Esophagus muscularis mucosa (tissue), 4 donors: ENCODE measurements around the gene FAP. TPM values are rescaled to one million over a fixed set of nuclear protein-coding genes. Genes with fewer than 3 reads are reported as not detected.

Experiments used
- DNase-seq: peaks from one replicate; pipeline ENCODE4 v3.0.0-alpha.2; 2017; ENCODE audit errors: extremely low spot score
- H3K27ac ChIP-seq, 4 donors: fragments of 200-600 bp; sonication (generic); replicated peaks in 1 of 4; 1 replicate in 3 of 4; 2 replicates in 1 of 4; pipeline ENCODE4 v1.5.1; 2016 to 2019; ENCODE audit warnings: mild to moderate bottlenecking in 1 of 4
- H3K27me3 ChIP-seq, 4 donors: fragments of 200-600 bp; sonication (generic); one replicate each; pipeline versions ENCODE4 v1.5.1 to v1.6.0; 2016 to 2019
- H3K36me3 ChIP-seq, 4 donors: fragments of 200-600 bp; sonication (generic); one replicate each; pipeline ENCODE4 v1.5.1; 2016 to 2019
- H3K4me1 ChIP-seq, 4 donors: fragments of 200-600 bp; sonication (generic); one replicate each; pipeline ENCODE4 v1.5.1; 2016 to 2019
- H3K4me3 ChIP-seq, 4 donors: fragments of 200-600 bp; sonication (generic); 1 replicate in 2 of 4; 2 replicates in 2 of 4; pipeline ENCODE4 v1.5.1; 2016 to 2019; ENCODE audit warnings: mild to moderate bottlenecking in 4 of 4, moderate library complexity in 1 of 4
- H3K9me3 ChIP-seq, 4 donors: fragments of 200-600 bp; sonication (generic); 1 replicate in 3 of 4; 2 replicates in 1 of 4; pipeline ENCODE4 v1.5.1; 2016 to 2019
- EP300 ChIP-seq: sonication (generic); formaldehyde crosslinking; IDR thresholded peaks from one replicate; pipeline ENCODE4 v1.6.1; 2017; ENCODE audit warnings: antibody characterized with exemption
- POLR2A ChIP-seq: fragments of 450-650 bp; IDR thresholded peaks from one replicate; pipeline ENCODE4 v1.6.1; 2017; ENCODE audit warnings: antibody characterized with exemption, moderate library complexity, mild to moderate bottlenecking, low read depth
- POLR2AphosphoS5 ChIP-seq, 2 donors: sonication (generic); formaldehyde crosslinking; IDR thresholded peaks; one replicate each; pipeline ENCODE4 v1.6.1; 2017; ENCODE audit warnings: antibody characterized with exemption in 2 of 2
- WGBS: methylation state at CpG from one replicate; pipeline ENCODE4 v1.1.5; 2018; 5-methylcytosine and 5-hydroxymethylcytosine counted together
- intact Hi-C: fragments of 100-400 bp; cut with DNase I; formaldehyde crosslinking; loops from one replicate; pipeline ENCODE4 v1.15.1; 2023
- total RNA-seq, 4 donors: library from RNA; depleted of rRNA; stranded (reverse); fragments of >200 nt; gene quantifications; one replicate each; pipeline versions ENCODE4 v1.1.0 to v1.2.1, GENCODE V29; 2016
- TF ChIP-seq, protein P1 (sequence below), 3 experiments: fragments of 200-600 bp in 2 of 3; fragments of 450-650 bp in 1 of 3; sonication (generic) in 2 of 3; IDR thresholded peaks; one replicate each; pipeline ENCODE4 v1.5.1; 2017 to 2019; ENCODE audit warnings: antibody characterized with exemption in 3 of 3, mild to moderate bottlenecking in 2 of 3, moderate library complexity in 1 of 3

The FAP gene
- total RNA-seq, 4 donors from 2014 or later, result 8.0 to 16.7 (median 13.1) TPM

DNA sequence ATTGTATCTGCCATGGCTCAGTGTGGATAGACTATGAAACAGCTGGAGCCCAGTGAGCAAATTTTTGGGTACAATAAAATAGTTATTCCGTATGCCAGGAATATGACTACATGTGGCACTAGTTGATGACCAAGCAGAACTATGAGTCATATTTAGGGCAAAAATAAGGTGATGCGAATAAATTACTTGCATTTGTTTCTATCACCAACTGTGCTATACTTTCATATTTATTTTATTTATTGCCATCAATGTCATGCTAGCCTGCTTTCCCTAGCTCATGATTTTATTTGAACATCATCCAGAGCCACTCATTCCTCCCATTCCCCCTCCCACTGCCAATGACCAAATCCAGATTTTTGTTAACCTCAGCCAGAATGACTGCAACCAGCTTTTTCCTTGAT, 13.3 kb upstream of the FAP start:
- intact Hi-C loops, result no loop called here
- Histone ChIP-seq H3K36me3 (no peaks in the 10 kb centered on the region), H3K4me1 (peaks cover 6 to 15% (median 11%) of the 10 kb centered on the region in 4 donors), H3K9me3 (no peaks in the 10 kb centered on the region), H3K27me3 (no peaks in the 10 kb centered on the region), H3K27ac (no peak overlapping the region), H3K4me3 (no peak overlapping the region)
- TF ChIP-seq EP300 (no peak), POLR2AphosphoS5 (IDR thresholded peaks at IDR 0.05) (no peak), POLR2A (no peak)
- TF ChIP-seq, protein P1, sequence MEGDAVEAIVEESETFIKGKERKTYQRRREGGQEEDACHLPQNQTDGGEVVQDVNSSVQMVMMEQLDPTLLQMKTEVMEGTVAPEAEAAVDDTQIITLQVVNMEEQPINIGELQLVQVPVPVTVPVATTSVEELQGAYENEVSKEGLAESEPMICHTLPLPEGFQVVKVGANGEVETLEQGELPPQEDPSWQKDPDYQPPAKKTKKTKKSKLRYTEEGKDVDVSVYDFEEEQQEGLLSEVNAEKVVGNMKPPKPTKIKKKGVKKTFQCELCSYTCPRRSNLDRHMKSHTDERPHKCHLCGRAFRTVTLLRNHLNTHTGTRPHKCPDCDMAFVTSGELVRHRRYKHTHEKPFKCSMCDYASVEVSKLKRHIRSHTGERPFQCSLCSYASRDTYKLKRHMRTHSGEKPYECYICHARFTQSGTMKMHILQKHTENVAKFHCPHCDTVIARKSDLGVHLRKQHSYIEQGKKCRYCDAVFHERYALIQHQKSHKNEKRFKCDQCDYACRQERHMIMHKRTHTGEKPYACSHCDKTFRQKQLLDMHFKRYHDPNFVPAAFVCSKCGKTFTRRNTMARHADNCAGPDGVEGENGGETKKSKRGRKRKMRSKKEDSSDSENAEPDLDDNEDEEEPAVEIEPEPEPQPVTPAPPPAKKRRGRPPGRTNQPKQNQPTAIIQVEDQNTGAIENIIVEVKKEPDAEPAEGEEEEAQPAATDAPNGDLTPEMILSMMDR (IDR thresholded peaks at IDR 0.05), result no peak
- 44% methylated on average over 2 of the region's 2 CpGs for WGBS
- DNase-seq, result no peak

DNA sequence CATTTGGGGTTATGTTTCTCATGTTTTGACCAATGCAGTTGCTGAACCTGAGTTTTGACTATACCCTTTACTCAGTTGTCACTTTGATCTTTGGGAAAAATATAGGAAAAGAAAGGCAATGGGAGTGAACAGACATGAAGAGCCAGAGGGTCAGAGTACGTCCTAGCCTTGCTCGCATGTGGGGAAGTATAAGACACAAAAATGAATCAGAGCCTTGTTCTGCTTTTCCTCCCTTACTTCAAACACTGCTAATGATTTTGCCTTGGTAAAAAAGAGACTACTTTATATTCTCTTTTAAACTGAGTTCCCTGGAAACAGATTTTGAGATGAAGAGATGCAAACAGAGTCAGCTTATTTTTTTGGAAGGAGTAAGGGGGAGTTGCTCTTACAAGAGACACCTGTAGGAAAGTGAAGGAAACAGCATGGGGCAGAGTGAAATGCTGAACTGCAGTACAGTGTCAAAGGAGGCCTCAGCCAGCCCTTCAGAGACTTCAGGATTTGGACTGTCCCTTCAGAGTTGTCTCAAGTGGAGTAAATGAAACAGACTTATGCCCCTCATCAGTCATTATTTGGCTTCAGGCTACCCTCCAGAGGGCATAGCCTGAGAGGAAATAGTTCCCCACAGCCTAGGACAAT, 11.1 kb upstream of the FAP start:
- intact Hi-C loops, result no loop called here
- no peaks in the 10 kb centered on the region for H3K9me3 ChIP-seq
- no peak for DNase-seq
- WGBS, result 87% methylated on average over 2 of the region's 2 CpGs
- H3K27me3 ChIP-seq, result no peaks in the 10 kb centered on the region
- H3K36me3 ChIP-seq, result no peaks in the 10 kb centered on the region
- H3K4me3 ChIP-seq, result no peak overlapping the region
- peaks cover 0 to 7% (median 3%) of the 10 kb centered on the region in 4 donors for H3K4me1 ChIP-seq
- TF ChIP-seq POLR2A (no peak), EP300 (no peak), POLR2AphosphoS5 (IDR thresholded peaks at IDR 0.05) (no peak)
- TF ChIP-seq, protein P1 (IDR thresholded peaks at IDR 0.05), result no peak
- H3K27ac ChIP-seq, result no peak overlapping the region

DNA sequence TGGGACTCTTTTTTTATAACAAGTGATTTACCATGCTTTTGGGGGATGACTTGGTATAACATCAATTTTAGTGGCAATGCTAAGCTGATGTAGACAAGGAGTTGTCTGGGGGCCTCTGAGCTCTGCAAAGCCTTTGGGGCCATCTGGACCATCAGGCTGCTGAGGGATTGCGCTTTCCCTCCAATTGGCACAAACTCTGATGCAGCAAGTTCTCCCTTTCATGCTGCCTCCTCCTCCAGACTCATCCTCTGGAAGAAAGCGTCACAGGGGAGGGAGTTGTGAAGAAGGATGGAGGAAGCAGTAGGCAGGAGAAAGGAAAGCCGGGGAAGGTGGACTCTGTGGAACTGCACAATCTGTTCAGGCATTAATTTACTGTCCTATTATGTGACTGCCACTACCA, 10.2 kb upstream of the FAP start:
- Histone ChIP-seq H3K27ac (no peak overlapping the region), H3K4me1 (peaks cover 0 to 7% (median 3%) of the 10 kb centered on the region in 4 donors), H3K36me3 (no peaks in the 10 kb centered on the region), H3K4me3 (no peak overlapping the region), H3K9me3 (no peaks in the 10 kb centered on the region), H3K27me3 (no peaks in the 10 kb centered on the region)
- intact Hi-C loops, result no loop called here
- no peak for DNase-seq
- 84% methylated on average over 3 of the region's 3 CpGs for WGBS
- no peak for TF ChIP-seq POLR2A

DNA sequence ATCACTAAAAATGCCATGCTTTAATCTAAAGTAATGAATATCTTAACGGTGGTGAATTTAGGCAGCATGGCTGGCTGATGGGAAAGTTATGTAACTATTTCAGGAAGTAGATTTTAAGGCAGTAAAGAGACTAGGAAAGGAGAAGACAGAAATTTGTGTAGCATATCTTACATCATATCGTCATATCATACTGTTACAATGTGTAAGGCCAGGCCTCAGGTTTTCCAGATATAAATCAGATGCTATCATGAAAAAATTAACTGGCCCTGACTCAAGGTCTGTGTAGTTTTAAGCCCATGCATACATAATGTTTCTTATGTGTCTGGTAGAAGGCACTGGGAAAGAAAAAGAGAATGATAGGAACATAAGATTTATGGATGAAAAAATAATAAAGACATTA, 8.9 kb upstream of the FAP start:
- Histone ChIP-seq H3K27ac (no peak overlapping the region), H3K27me3 (no peaks in the 10 kb centered on the region), H3K9me3 (no peaks in the 10 kb centered on the region), H3K4me3 (no peak overlapping the region), H3K4me1 (peaks cover 0 to 7% (median 3%) of the 10 kb centered on the region in 4 donors), H3K36me3 (no peaks in the 10 kb centered on the region)
- no peak for TF ChIP-seq EP300
- TF ChIP-seq, protein P1 (IDR thresholded peaks at IDR 0.05), result no peak
- TF ChIP-seq POLR2AphosphoS5 (IDR thresholded peaks at IDR 0.05), result no peak
- no peak for TF ChIP-seq POLR2A
- intact Hi-C loops, result no loop called here
- 67% methylated on average over 2 of the region's 2 CpGs for WGBS
- DNase-seq, result no peak

DNA sequence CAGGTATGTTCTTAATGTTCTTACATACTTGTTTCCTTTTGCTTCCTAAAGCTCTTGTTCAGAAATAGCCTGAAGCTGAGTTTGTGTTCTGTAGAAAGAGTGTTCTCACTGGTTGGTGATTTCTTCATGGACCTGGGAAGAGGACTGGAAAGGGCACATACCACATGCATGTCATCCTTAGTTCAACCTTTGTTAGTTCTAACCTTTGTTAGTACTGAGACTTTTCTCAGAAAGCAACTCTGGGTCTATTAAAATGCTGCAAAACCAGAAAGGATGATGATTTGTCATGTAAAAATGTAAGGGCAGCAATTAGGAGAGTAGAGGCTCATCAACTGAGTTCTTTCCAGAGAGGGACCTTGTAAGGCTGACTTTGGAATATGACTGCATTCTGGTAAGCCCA, 2.5 kb upstream of the FAP start:
- Histone ChIP-seq H3K27me3 (no peaks in the 10 kb centered on the region), H3K36me3 (no peaks in the 10 kb centered on the region), H3K9me3 (no peaks in the 10 kb centered on the region), H3K4me3 (no peak overlapping the region), H3K4me1 (peaks cover 15 to 51% (median 37%) of the 10 kb centered on the region in 4 donors), H3K27ac (peak overlapping the region in 3 of 4 donors; percentile 16 to 78 (median 71))
- no peak for DNase-seq
- TF ChIP-seq POLR2AphosphoS5 (IDR thresholded peaks at IDR 0.05) (peak in 1 of 2 donors; percentile 19), EP300 (no peak)
- intact Hi-C loops, result no loop called here

DNA sequence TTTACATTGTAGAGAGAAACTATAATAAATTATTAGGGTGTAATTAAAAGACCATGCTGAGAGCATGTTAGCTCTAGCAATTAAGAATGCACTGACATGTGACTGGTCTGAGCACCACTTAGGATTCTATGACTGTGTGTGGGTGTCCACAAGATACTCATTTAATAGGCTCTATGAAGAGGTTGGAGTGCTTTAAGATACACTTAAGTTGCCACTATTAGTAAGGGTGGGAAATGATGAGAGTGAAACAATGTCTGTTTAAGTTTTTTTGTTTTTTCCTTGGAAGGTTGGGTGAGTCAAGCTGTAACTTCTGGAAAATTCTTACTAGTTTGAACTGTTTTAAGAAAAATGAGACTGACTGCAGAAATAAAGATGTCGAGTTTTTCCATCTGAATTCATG, 1.8 kb upstream of the FAP start:
- Histone ChIP-seq H3K4me1 (peaks cover 15 to 51% (median 37%) of the 10 kb centered on the region in 4 donors), H3K36me3 (no peaks in the 10 kb centered on the region), H3K4me3 (no peak overlapping the region), H3K27me3 (no peaks in the 10 kb centered on the region), H3K9me3 (no peaks in the 10 kb centered on the region), H3K27ac (peak overlapping the region; percentile 70 to 78 (median 72))
- TF ChIP-seq, protein P1 (IDR thresholded peaks at IDR 0.05), result no peak
- TF ChIP-seq EP300, result no peak
- TF ChIP-seq POLR2AphosphoS5 (IDR thresholded peaks at IDR 0.05), result no peak
- TF ChIP-seq POLR2A, result no peak
- intact Hi-C loops, result no loop called here
- no peak for DNase-seq
- WGBS, result 88% methylated on average over 1 of the region's 1 CpG
